NCI-H2196 (cell line): ENCODE results near the gene NKAPL.

Experiments used
- DNase-seq: peaks from one replicate; lab custom pipeline; 2025; ENCODE audit not compliant: unreplicated experiment; lab: John Stamatoyannopoulos, UW

NKAPL gene

GRCh38 chr6:28245206-28245941 lies 13.7 kb upstream of the NKAPL start:
- DNase-seq: no peak

GRCh38 chr6:28248916-28249315 lies 10.2 kb upstream of the NKAPL start:
- DNase-seq: no peak

GRCh38 chr6:28250747-28251146 lies 8.3 kb upstream of the NKAPL start:
- DNase-seq: no peak

GRCh38 chr6:28251661-28252008 lies 7.5 kb upstream of the NKAPL start:
- peak; percentile 7 for DNase-seq

- DNase-seq: peak; percentile 85
Observed at GRCh38 chr6:28252009-28252975, 6.8 kb upstream of the NKAPL start, which contains the start of gene ZKSCAN4. Gene ZKSCAN4 (minus strand): TSS chr6:28252269. CDS start chr6:28251980, 289 bp downstream.

- DNase-seq: no peak
Observed at GRCh38 chr6:28254121-28254519, 5.0 kb upstream of the NKAPL start.

DNA sequence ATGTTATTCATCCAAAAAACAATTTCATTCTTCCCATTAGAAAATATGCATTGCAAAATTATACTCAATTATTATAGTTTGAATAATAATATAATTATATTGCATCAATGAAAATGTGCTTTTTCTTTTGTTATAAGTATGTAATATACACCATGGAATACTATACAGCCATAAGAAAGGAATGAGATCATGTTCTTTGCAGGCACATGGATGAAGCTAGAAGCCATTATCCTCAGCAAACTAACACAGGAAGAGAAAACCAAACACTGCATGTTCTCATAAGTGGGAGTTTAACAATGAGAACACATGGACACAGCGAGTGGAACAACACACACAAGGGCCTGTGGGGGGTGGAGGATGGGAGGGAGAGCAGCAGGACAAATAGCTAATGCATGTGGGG lies 2.1 kb upstream of the NKAPL start:
- DNase-seq: no peak

GRCh38 chr6:28263922-28264321 lies 4.8 kb downstream of the NKAPL start:
- DNase-seq: no peak

GRCh38 chr6:28264834-28265401 lies 5.8 kb downstream of the NKAPL start:
- DNase-seq: no peak

DNA sequence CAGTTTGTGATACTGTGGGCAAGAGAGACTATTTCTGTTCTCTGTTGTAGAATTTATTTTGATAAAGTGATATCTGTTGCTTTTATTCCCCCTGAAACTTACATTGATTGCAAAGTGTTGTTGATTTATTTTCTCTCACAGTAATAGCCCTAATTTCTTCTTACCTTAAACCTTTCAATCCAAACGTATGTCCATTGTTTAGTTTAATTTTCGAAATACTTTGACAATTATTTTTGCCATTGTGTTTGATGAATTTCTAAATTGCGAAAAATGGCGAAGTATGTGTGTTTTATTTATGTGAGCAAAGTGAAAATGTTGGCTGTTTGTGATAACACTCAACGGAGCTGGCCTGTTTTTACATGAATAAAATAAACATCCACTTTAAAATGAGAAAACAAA lies 7.5 kb downstream of the NKAPL start:
- no peak for DNase-seq

- peak; percentile 85 for DNase-seq
Observed at GRCh38 chr6:28266962-28267694, 8.0 kb downstream of the NKAPL start, which contains the start of gene ZSCAN26. Gene ZSCAN26 (plus strand): TSS chr6:28267143. CDS start chr6:28271920, 4,777 bp downstream.

DNA sequence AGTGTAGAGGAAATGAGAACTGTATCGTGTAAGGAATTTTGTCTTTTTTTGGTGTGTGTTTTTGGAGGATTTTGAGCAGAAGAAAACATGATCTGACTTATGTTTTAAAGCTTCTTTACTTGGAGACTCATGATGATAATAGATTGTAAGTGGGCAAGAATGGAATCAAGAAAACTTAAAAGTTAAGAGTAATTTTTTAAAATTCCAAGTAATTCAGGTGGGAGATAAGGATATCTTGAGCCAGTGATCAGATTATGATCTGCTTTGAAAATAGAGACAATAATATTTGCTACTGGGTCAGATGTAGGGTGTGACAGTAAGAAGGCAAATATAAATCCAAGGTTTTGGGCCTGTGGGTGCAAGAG lies 8.6 kb downstream of the NKAPL start:
- DNase-seq: no peak

GRCh38 chr6:28269492-28269891 lies 10.4 kb downstream of the NKAPL start:
- DNase-seq: no peak

- DNase-seq: no peak
Observed at GRCh38 chr6:28274888-28275287, 15.8 kb downstream of the NKAPL start.

GRCh38 chr6:28277746-28278145 lies 18.6 kb downstream of the NKAPL start:
- no peak for DNase-seq

GRCh38 chr6:28280595-28281287 lies 21.6 kb downstream of the NKAPL start:
- no peak for DNase-seq

DNA sequence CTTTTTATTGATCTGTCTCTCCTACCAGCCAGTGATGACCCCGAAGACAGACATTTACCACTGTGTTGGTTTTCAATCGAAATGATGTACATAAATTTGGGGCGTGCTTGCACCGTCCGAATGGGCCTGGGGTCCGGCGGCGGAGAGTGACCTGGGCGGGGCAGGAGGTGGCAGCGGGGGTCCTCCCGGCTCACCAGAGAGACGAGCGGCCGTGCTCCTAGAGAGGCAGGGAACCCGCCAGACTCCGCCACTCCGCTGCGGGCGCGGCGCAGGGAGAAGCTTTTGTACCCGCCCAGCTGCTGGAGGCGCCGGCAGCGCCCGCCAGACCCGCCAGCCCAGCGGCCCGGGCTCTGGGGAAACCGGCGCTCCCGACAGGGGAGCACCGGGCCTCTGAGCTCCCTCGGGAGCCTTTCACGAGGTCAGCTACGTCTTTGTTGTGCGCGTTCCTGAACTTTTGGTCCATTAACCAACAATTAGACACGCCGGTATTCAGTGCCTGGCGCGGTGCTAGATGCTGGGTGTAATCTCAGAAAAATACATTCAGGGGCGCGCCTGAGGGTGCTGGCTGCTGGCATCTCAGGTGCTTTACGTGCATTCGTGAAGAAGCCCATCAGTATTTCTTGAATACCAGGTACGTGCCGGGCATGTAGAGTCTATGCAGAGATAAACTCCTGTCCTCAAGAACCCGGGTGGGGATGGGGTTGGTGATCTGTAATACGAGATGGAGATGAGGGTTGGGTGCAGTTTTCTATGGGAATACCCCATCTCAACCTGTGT lies 22.4 kb downstream of the NKAPL start, which contains the start of gene PGBD1:
TSS of gene PGBD1 (plus strand) at position 285 of the 777 bp plus-strand sequence. CDS start 2,242 bp downstream, outside the sequence.
- DNase-seq: peak; percentile 76

DNA sequence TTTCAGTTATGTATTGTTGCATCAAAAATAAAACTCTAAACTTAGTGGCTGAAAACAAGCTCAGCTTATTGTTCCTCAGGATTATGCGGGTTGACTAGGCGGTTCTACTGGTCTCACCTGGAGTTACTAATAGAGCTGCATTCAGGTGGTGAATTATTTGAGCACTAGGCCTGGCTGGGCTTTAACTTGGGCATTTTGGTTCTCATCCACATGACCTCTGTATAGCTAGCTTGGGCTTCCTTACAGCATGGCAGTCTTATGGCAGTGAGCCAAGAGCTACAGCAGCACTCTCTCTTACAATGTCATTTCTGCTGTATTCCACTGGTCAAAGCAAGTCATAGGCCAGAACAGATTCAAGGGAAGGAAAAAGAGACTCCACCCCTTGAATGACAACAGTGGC lies 23.8 kb downstream of the NKAPL start:
- no peak for DNase-seq

DNA sequence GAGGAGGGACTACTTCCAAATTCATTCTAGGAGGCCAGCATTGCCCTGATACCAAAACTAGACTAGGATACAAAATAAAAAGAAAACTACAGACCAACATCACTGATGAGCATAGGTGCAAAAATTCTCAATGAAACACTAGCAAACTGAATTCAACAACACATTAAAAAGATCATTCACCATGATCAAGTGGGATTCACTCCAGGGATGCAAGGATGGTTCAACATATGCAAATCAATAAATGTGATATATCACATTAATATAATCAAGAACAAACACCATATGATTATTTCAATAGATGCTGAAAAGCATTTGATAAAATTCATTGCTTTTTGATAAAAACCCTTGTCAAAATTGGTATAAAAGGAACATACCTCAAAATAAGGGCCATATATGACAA lies 32.5 kb downstream of the NKAPL start:
- DNase-seq: no peak

DNA sequence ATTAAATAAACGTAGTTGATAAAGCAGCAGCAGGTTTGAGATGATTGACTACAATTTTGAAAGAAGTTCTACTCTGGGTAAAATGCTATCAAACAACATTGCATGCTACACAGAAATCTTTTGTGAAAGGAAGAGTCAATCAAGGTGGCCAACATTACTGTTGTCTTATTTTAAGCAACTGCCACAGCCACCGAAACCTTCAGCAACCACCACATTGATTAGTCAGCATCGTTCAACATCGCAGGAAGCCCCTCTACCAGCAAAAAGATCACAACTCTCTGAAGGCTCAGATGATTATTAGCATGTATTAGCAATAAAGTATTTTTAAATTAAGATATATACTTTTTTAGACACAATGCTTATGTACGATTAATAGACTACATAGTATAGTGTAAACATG lies 36.2 kb downstream of the NKAPL start:
- DNase-seq: no peak
